ENCODE results near the gene SLC12A9.

Gene SLC12A9

DNA sequence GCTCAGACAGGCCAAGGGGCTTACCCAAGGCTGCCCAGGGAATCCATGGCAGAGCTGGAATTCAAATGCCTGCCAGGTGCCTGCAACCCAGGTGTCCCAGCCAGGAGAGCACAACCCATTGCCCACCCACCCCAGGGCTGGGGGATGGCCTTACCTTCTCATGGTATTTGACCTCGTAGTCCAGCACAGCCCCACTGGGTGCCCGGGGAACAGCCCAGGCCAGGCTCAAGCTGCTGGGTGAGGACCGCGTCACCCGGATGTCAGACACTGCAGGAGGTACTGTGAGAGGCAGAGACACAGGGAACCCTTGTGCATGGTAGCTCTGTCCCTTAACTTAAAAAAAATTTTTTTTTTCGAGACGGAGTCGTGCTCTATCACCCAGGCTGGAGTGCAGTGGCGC lies 34.1 kb upstream of the SLC12A9 start:
- DNase-seq (ENCODE audit: low read depth) = no peak
- H3K4me3 ChIP-seq (ENCODE audit: low read depth, low read length) = no peak overlapping the region
- TF ChIP-seq MYC (IDR thresholded peaks at IDR 0.05; ENCODE audit: low read depth, low read length) = no peak
- no peak for TF ChIP-seq POLR2A (IDR thresholded peaks at IDR 0.05; ENCODE audit: extremely low read depth, insufficient read length)
- TF ChIP-seq, protein P1, sequence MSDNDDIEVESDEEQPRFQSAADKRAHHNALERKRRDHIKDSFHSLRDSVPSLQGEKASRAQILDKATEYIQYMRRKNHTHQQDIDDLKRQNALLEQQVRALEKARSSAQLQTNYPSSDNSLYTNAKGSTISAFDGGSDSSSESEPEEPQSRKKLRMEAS (IDR thresholded peaks at IDR 0.05; ENCODE audit: low read depth, low read length) = no peak
- TF ChIP-seq, protein P2, sequence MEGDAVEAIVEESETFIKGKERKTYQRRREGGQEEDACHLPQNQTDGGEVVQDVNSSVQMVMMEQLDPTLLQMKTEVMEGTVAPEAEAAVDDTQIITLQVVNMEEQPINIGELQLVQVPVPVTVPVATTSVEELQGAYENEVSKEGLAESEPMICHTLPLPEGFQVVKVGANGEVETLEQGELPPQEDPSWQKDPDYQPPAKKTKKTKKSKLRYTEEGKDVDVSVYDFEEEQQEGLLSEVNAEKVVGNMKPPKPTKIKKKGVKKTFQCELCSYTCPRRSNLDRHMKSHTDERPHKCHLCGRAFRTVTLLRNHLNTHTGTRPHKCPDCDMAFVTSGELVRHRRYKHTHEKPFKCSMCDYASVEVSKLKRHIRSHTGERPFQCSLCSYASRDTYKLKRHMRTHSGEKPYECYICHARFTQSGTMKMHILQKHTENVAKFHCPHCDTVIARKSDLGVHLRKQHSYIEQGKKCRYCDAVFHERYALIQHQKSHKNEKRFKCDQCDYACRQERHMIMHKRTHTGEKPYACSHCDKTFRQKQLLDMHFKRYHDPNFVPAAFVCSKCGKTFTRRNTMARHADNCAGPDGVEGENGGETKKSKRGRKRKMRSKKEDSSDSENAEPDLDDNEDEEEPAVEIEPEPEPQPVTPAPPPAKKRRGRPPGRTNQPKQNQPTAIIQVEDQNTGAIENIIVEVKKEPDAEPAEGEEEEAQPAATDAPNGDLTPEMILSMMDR (IDR thresholded peaks at IDR 0.05; ENCODE audit: low read depth, low read length) = no peak

DNA sequence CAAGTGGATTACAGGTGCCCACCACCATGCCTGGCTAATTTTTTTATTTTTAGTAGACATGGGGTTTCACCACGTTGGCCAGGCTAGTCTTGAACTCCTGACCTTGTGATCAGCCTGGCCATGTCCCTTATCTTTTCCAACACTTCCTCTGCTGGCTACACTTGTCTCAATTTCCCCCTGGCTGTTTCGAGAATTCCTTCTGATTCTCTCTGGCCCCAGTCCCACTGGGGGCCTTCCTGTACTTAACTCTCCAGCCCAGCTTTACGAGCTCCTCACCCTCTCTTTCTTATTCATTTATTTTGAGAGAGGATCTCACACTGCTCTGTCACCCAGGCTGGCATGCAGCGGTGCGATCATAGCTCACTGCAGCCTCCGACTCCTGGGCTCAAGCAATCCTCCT lies 33.7 kb upstream of the SLC12A9 start:
- no peak overlapping the region for H3K4me3 ChIP-seq (ENCODE audit: low read depth, low read length)
- no peak for DNase-seq (ENCODE audit: low read depth)
- TF ChIP-seq POLR2A (IDR thresholded peaks at IDR 0.05; ENCODE audit: extremely low read depth, insufficient read length) (no peak), MYC (IDR thresholded peaks at IDR 0.05; ENCODE audit: low read depth, low read length) (no peak)
- TF ChIP-seq, protein P2 (IDR thresholded peaks at IDR 0.05; ENCODE audit: low read depth, low read length) = no peak
- TF ChIP-seq, protein P1 (IDR thresholded peaks at IDR 0.05; ENCODE audit: low read depth, low read length) = no peak

DNA sequence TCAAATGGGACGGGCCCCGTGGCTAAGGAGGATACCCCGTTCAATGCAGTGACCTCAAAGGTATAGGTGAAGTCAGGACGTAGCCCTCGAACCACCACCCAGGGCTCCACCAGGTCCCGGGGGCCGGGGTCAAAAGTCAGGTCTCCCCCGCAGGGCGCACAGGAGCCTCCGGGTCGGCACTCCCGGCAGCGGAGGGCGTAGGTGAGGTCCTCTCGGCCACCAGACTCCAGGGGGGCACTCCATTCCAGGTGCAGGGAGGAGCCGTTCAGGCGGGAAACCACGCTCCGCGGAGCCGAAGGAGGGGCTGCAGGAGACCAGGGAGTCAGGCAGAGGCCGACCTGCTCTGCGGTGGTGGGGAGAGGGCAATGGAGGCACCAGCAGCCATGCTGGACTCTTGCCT lies 32.9 kb upstream of the SLC12A9 start:
- no peak overlapping the region for H3K4me3 ChIP-seq (ENCODE audit: low read depth, low read length)
- DNase-seq (ENCODE audit: low read depth) = no peak
- TF ChIP-seq, protein P1 (IDR thresholded peaks at IDR 0.05; ENCODE audit: low read depth, low read length) = no peak
- TF ChIP-seq, protein P2 (IDR thresholded peaks at IDR 0.05; ENCODE audit: low read depth, low read length) = no peak
- no peak for TF ChIP-seq MYC (IDR thresholded peaks at IDR 0.05; ENCODE audit: low read depth, low read length)
- TF ChIP-seq POLR2A (IDR thresholded peaks at IDR 0.05; ENCODE audit: extremely low read depth, insufficient read length) = no peak

DNA sequence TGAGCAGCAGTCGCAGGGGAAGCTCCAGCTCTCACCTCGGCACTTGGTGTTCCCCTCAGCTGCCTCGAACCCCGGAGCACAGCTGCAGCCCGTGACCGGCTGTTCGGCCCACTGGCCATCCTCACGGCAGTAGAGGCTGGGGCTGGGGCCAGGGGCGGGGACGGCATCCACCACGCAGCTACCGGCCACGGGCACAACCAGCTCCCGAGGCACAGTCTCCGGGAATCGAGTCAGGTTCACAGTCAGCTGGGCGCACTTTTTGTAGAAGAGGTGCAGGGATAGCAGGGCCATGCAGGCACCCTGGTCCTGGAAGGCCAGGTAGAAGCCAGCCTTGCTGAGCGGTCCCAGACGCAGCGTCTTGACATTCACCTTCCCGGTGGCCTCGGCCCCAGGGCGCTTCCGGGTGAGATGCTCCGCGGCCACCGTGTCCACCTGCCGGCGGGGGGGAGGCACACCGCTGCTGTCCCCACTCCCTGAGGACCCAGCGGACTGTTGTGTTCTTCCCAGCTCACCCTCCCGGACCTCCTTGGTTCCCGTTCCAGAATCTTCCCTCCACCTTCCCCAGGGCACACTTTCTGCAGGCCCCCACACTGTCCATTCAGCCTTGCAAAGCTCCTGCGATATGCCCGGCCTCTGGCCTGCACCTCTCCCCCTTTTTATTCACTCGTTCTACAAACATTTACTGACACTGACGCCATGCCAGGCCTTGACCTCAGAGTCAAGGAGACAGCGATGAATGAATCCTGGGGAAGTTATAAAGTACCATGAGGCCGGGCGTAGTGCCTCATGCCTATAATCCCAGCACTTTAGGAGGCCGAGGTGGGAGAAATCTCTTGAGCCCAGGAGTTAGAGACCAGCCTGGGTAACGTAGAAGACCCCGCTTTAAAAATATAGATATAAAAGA lies 30.0 kb upstream of the SLC12A9 start:
- DNase-seq (ENCODE audit: low read depth) = no peak
- no peak overlapping the region for H3K4me3 ChIP-seq (ENCODE audit: low read depth, low read length)

DNA sequence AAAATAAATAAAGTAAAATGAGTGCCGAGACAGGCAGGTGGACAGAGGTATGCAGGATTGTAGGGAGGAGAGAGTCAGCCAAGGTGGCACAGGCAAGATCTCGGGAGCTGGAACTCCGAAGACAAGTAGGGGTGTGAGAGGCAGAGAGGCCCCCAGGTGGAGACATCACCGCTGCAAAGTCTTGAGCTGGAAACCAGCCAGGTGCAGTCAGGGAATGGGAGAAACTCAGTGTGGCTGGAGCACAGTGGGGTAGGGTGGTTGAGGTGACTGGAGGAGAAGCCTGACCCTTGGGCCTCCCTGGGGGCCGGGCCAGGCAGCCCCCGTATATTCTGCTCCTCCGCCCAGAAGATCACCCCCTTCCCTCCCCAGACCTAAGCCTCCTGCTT lies 29.4 kb upstream of the SLC12A9 start:
- TF ChIP-seq, protein P2 (IDR thresholded peaks at IDR 0.05; ENCODE audit: low read depth, low read length) = no peak
- TF ChIP-seq POLR2A (IDR thresholded peaks at IDR 0.05; ENCODE audit: extremely low read depth, insufficient read length) (no peak), MYC (IDR thresholded peaks at IDR 0.05; ENCODE audit: low read depth, low read length) (no peak)
- TF ChIP-seq, protein P1 (IDR thresholded peaks at IDR 0.05; ENCODE audit: low read depth, low read length) = no peak
- H3K4me3 ChIP-seq (ENCODE audit: low read depth, low read length) = no peak overlapping the region
- DNase-seq (ENCODE audit: low read depth) = no peak

More for the DNA sequence above, 30.0 kb upstream of the SLC12A9 start:
- no peak for TF ChIP-seq MYC (IDR thresholded peaks at IDR 0.05; ENCODE audit: low read depth, low read length)
- TF ChIP-seq, protein P2 (IDR thresholded peaks at IDR 0.05; ENCODE audit: low read depth, low read length) = no peak
- TF ChIP-seq, protein P1 (IDR thresholded peaks at IDR 0.05; ENCODE audit: low read depth, low read length) = no peak
- no peak for TF ChIP-seq POLR2A (IDR thresholded peaks at IDR 0.05; ENCODE audit: extremely low read depth, insufficient read length)
